Measurements from ENCODE around the gene BCLAF3.

Gene BCLAF3

GRCh38 chrX:19990556-19991349 lies at the start of gene BCLAF3:
TSS of gene BCLAF3 (minus strand) at chrX:19991061. CDS start at chrX:19970264, 20,797 bp downstream.
- peak; percentile 81 for DNase-seq

- DNase-seq, result no peak
These were observed 48.1 kb upstream of the BCLAF3 start for GRCh38 chrX:20038966-20039365.

- no peak for DNase-seq
These were observed 46.3 kb upstream of the BCLAF3 start for GRCh38 chrX:20037186-20037585.

DNA sequence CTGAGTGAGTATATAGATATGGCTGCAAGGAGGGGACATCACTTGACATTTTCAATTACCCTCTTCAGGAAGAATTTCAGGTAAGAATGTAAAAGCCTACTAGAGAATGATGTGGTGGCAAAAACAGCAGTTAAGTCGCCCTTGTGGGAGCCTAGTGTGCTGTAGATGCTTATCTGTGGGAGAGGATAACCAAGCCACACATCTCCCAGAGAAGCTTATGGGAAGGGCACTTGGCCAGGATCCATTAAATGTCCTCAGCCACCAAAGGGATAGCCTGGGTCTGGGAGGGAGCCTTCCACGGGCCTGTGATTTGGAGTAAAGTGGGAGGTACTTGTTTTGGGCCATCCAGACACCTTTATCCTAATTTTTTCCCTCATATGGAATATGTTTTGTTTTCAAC lies 41.3 kb upstream of the BCLAF3 start:
- DNase-seq, result no peak

- DNase-seq, result no peak
These were observed 38.9 kb upstream of the BCLAF3 start for GRCh38 chrX:20029728-20030127.

- no peak for DNase-seq
These were observed 37.7 kb upstream of the BCLAF3 start for GRCh38 chrX:20028588-20028987.

GRCh38 chrX:20026278-20026677 lies 35.4 kb upstream of the BCLAF3 start:
- DNase-seq, result no peak

GRCh38 chrX:20019672-20020365 lies 29.0 kb upstream of the BCLAF3 start:
- no peak for DNase-seq

DNA sequence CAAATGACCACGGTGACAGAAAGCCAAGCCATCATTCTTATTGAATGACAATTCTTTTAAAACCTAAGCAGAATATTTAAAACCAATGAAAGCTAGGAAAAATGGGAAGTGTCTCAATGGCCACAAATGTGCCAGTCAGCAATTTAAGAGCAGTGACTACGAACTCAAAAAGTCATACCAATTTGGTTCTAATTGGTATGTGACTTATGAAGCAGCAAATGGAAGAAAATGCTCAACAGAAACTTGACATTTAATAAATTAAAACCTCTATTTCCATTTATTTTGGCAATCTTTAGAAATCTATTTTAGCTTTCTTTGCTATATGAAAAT lies 25.7 kb upstream of the BCLAF3 start:
- DNase-seq, result no peak

DNA sequence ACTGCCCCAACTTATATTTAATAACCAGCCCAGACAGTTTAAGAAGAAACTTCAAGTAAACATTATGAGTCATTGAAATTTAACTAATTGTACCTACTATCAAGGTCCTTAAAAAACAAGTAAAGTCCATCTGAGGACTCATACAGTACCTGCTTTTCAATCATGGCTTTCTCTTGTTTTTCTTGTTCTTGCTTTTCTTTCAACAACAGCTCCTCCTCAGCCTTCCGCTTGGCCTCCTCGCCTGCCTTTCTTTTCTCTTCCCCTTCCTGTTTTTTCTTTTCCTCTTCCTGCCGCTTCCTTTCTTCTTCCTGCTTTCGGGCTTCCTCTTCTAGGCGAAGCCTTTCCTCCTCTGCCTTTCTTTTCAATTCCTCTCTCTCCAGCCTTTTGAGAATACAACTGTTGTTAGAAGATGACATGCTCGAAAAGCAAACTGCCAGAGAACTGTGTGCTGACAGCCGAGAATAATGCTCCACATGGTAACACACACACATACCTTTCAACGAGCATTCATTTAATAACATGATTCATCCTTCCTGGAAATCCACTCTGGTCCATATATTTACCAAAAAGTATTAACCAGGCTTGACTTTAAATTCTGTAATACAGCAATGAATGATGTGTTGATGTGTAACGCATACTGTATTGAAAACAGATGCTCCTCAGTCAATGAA lies 25.2 kb upstream of the BCLAF3 start:
- DNase-seq, result no peak

DNA sequence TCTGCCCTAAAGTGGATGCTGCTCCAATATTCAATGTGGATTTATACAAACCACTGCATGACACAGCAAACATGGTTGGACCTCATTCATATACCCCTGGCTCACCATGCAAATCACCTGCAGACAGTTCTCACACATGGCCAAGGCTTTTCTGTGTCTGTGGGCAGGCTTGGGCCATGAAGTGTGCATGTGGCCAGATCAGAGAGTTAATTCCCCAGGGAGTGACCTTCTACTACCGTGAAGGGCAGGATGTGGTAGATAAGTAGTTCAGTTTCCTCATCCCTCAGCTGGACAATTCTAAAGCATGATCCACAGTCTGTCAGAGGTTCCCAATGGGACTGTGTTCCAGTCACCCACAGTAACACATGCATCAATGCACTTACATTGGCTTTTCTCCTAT lies 24.6 kb upstream of the BCLAF3 start:
- no peak for DNase-seq

- no peak for DNase-seq
These were observed 20.7 kb upstream of the BCLAF3 start for GRCh38 chrX:20011608-20012007.

- DNase-seq, result no peak
These were observed 17.2 kb upstream of the BCLAF3 start for GRCh38 chrX:20007962-20008622.

DNA sequence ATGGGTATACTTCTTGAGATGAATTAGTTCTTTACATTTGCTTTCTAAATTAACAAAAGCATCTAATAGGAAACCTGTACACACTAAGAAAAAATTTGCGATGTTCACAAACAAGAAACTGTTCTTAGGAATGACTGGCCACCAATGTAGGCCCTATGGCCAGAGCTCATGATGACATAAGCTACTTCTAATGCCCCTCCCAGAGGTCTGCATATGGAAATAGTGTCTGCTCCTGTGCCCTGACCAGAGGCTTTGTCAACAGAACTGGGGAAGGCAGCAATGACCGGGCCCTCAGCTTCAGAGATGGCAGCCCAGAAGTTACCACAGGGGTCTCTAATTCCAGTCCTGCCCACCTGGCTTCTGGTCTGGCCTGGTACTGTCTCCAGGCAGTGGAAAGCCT lies 15.0 kb upstream of the BCLAF3 start:
- no peak for DNase-seq

GRCh38 chrX:20001588-20001987 lies 10.7 kb upstream of the BCLAF3 start:
- DNase-seq, result no peak

GRCh38 chrX:19991350-19991718 lies 473 bp upstream of the BCLAF3 start:
- no peak for DNase-seq

GRCh38 chrX:19990151-19990555 lies 708 bp downstream of the BCLAF3 start:
- no peak for DNase-seq

DNA sequence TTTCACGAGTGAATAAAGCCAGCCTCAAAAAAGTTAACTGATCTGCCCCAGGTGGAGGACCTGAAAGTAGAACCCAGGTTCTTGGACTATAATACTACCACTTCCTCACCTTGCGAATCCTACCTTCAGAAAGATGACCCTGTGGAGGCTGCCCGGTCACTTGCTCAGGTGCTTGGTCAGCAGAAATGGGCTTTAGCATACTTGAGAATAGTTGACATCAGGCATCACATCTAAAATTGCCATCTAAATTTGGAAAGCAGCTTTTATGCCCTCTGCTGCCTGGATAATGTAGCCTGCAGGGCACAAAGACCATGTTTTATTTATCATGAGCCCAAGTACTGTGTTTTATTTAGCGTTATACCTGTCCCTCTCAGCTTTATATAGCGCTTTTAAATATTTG lies 3.0 kb downstream of the BCLAF3 start:
- no peak for DNase-seq

DNA sequence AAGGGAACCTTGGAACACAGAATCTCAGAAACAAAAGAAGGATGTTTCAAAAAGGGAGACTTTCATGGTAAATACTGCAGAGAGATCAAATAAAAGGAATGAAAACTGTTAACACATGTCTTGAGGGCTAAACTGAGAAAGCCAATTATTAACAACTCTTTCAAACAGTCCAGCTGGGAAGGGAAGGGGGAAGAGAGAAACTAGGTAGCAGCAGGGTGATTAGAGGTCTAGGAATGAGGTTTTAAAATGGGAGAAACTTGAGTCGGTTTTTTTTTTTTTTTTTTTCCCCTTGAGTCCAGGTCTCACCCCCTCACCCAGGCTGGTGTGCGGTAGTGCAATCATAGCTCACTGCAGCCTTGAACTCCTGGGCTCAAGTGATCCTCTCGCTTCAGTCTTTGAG lies 4.3 kb downstream of the BCLAF3 start:
- no peak for DNase-seq

GRCh38 chrX:19981947-19982346 lies 8.9 kb downstream of the BCLAF3 start:
- DNase-seq, result no peak

- no peak for DNase-seq
These were observed 15.0 kb downstream of the BCLAF3 start for GRCh38 chrX:19975845-19976244.

DNA sequence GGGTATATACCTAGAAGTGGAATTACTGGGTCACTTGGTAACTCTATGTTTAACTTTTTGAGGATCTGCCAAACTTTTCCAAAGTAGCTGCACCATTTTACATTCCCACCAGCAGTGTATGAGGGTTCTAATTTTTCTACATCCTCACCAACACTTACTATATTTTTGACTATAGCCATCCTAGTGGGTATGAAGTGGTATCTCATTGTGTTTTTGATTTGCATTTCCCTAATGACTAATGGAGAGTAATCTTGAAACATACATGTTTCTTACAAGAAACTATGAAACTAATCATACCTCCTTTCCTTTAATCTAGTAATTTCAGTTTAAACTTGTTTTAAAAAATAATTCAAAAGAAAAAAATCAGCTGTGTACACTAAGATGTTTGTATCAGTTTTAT lies 17.9 kb downstream of the BCLAF3 start:
- DNase-seq, result no peak

GRCh38 chrX:19968276-19968675 lies 22.6 kb downstream of the BCLAF3 start:
- DNase-seq, result no peak

GRCh38 chrX:19966056-19966455 lies 24.8 kb downstream of the BCLAF3 start:
- DNase-seq, result no peak
